ENCODE results near the gene ELFN2.

ELFN2 gene

GRCh38 chr22:37354670-37355069 lies 72.6 kb downstream of the ELFN2 start:
- no peak for DNase-seq

- no peak for DNase-seq
Observed at GRCh38 chr22:37354261-37354660, 73.0 kb downstream of the ELFN2 start.

GRCh38 chr22:37353839-37354238 lies 73.4 kb downstream of the ELFN2 start:
- DNase-seq, result no peak

DNA sequence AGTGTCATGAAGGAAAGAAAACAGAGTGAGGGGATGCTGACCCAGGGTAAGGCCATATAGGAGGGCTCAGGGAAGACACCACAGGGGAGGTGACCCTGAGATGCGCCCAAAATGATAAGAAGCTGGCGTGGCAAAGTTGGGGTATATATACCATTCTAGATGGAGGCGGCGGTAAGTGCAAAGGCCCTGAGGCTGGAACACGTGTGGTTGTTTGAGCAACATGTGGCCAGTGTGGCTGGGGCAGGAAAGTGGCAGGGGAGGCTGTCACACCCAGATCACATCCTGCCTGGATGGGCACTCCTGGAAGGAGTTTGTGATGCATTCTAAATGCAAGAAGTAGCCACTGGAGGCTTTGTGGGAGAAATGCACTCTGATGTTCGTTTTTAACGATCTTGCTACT lies 74.8 kb downstream of the ELFN2 start:
- no peak for DNase-seq

- peak in 1 of 2 experiments; percentile 11 for DNase-seq
Observed at GRCh38 chr22:37351232-37351631, 76.0 kb downstream of the ELFN2 start.

- DNase-seq, result no peak
Observed at GRCh38 chr22:37349043-37349814, 78.0 kb downstream of the ELFN2 start.

GRCh38 chr22:37346505-37346895 lies 80.8 kb downstream of the ELFN2 start:
- DNase-seq, result no peak

DNA sequence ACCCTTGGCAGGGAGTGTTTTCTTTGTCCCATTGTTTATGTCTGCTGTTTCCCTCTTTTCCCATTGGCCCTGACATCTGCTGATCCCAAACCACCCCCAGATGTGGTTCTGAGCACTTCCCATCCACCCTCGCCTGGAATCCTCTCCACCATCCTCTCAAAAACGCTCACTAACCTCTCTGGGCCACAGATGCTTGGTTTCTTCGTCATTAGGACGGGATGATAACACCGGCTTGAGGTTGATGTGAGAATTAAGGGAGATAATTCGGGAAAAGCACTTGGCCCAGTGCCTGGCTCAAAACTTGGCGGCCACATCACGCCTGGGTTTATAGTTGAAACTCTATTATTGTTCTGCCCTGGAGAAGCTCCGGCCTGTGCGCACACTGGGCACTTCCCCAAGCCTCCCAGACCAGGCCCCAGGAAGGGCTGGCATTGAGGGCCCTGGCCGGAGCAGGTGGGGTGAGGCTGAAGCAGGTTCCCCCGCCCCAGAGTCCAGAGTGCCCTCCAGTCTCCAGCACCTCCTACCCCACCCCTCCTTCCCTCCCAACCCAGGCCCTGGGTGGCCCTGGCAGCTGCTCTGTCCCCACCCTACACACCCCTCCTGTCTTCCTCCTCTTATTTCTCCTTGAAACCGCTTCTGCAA lies 81.3 kb downstream of the ELFN2 start:
- DNase-seq, result peak; percentile 80 to 87

DNA sequence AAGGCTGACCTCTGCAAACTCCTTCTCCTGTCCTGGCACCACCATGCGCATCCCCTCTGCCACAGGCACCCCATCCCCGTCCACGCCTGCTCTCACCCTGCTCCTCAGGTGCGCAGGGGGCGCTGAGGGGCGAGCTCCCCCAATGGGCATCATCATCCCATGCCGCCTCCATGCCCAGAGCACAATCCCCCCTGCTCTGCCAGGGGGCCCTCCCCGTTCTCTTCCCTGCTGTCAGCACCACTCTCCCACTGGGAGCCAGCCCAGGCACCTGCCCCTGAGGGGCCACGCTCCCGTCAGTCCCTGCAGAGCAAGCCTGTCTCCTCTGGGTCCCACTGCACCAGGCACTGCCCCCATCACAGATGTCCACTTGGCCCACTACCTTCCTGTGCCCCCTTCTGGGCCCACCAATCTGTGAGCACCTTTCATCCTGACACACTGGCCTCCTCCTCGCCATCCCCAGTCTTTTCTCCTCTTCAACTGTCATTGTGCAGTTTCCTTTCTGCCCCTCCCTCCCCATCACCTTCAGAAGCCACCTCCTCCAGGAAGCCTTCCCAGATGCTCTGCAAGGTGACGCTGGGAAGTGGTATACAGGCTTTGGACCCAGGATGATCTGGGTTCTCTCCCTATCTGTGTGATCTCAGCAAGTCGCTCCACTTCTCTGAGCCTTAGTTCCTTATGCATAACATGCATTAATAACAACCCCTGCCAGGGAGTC lies 82.4 kb downstream of the ELFN2 start:
- no peak for DNase-seq

DNA sequence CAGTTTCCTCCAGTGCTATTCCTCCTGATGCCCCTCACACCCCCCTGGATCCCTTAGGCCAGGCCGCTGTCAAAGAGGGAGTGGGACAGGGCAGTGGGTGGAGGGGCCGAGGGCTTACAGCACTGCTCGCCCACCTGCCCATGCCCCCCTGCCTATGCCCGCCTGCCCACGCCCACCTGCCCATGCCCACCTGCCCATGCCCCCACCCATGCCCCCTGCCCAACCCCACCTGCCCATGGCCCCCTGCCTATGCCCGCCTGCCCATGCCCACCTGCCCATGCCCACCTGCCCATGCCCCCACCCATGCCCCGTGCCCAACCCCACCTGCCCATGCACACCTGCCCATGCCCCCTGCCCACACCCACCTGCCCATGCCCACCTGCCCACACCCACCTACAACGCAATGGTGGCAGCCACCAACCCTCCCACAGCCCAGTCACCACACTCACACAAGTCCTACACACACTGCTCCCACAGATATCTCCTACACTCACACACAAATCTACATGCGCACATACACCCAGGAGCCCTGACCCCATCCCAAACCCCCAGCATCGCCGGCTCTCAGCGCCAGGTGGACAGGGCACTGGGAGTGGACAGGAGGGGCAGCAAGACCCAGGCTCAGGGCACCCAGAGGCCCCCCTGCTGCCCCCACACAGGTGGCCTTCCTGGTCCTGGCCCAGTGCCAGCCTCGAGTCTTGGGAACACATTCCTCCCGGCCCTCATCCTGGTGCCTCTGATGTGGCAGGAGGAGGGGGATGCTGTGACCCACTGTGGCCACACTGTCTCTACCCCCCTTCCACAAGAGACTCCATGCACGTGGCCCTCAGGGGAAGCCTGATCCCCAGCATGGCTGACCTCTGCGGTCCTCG lies 83.2 kb downstream of the ELFN2 start:
- peak in 1 of 2 experiments; percentile 12 for DNase-seq

DNA sequence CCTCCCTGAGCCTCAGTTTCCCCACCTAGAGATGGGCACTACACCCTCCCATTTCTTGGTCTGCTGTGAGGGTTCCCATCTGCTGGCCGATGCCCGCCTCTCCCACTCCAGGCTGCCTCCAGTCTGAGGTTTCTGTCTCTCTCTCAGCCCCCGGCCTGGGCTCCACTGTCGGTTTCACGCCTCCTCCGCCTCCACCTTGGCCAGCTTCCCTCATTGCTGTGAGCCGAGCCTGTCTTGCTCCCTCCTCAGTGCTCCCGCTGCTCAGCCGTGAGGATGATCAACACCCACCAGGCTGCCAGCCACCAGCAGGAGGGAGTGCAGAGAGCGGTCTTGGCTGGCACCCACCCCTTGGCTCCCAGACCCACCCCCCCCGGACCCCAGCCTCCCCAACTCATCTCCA lies 83.9 kb downstream of the ELFN2 start:
- no peak for DNase-seq

- DNase-seq, result no peak
Observed at GRCh38 chr22:37342065-37342464, 85.2 kb downstream of the ELFN2 start.

GRCh38 chr22:37340331-37341262 lies 86.7 kb downstream of the ELFN2 start:
- DNase-seq, result peak; percentile 61 to 84

DNA sequence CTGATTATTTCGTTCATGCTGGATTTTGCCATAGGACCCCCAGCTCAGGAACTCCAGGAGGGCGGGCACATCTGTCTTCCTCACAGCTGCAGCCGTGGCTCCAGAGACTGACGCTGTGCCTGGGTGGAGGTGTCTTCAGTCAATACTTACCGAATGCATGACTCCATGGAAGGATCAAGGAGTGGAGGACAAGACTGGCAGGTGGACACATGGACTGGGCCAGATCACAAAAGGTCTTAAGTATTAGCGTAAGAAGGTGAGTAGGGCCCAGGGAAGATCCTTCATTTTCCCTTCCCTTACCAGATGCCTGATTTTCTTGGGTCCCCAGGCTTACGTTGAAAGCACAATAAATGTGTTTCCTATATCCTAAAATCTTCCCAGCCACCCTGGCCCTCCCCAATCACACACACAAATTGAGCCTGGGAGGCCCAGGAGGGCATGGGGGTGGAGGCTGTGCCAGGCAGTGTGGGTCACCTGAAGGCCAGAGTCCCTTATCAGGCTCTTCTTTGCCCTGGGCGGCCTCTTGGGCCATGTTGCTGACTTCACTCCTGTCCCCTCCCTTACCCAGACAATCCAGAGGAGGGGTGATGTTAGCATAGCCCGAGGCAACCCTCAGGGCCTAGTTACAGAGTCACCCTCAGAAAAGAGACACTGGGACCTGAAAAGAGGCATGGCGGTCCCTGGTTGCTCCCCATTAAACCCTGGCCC lies 88.6 kb downstream of the ELFN2 start:
- DNase-seq, result no peak

- no peak for DNase-seq
Observed at GRCh38 chr22:37337204-37337943, 89.9 kb downstream of the ELFN2 start.

GRCh38 chr22:37336579-37336978 lies 90.7 kb downstream of the ELFN2 start:
- DNase-seq, result no peak

DNA sequence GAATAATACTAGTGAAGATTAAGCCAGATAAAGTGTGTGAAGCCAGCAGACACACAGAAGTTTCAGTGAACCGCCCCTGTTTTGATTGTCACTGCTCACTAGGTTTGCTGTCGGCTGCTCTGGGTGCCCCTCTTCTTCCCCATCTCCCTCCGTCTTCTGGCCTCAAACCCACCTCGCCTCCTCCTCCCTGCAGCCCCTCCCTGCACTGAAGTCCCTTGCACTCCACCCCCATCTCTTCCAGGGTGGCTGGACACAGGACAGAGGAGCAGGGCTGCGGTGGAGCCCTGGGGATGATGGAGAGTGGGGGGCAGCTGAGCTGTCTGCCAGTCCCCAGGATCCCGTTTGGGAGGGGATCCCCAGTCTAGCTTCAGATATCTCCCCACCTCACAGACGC lies 91.5 kb downstream of the ELFN2 start:
- no peak for DNase-seq

DNA sequence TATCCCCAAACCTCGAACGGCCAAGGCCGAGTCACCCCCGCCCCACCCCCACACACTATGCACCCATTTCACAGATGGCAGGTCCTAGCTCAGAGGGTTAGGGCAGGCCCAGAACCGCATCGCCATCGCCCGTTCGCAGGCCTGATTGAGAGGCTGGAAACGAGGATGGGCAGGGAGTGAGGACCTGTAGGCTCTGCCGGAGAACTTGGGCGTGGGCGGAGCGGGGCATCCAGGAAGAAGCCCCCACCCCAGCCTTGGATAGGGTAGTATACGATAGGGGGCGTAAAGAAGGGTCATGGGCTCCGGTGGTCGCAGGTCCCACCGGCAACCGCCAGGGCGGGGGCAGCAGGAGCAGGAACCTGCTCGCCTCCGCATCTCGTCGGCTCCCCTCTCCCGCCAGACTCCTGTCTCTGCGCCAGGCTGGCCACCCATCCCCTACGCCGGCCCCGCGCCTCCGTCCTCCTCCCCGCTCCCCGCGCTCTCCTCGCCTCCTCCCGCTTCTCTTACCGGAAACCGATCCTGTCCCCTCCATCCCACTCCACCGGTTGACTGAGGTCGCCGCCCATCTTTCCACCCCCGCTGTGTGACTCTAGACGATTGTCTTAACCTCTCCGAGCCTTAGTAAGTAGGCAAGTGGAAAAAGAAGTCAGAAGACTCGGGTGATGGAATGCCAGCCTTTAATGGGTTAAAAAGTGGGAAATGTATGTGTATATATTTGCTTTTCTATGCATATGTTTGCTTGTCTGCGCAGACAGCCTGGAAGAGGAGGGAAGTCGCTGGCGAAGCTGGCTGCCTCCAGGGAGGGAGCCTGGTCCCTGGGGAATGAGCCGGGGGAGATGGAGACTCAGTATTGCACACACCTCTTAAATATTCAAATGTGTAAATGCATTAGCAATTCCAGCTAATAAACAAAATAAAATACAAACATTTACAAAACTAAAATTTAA lies 92.1 kb downstream of the ELFN2 start:
- DNase-seq, result peak in 1 of 2 experiments; percentile 21

DNA sequence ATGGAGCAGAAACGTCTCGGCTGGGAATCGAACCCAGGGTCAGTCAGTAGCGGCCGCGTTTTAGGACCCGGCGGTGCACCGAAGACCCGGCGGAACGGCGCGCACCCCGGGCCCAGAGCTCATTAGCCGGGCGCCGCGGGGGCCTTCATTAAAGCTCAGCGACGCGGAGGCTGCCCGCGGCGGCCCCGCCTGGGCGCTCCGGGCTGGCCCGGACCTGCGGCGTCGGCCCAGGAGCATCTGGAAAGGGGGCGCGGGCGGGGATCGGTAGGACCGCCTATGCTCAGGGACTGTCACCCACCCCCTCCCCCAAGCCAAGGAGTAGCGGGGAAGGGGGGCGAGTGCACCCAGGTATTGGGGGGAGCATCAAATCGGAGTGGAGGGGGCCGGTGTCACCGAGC lies 92.8 kb downstream of the ELFN2 start:
- DNase-seq, result no peak
